T-helper 1 cell treated with Interleukin-12 subunit alpha and Interleukin-12 subunit beta and Interleukin-4 antibody, amounts not matched to agents 30 μg/mL and 1 μg/mL, for 36 hours (primary cell): Measurements from ENCODE around the gene CCND3.

ENCODE experiments used
- H3K27ac Mint-ChIP-seq: one replicate; pipeline ENCODE4 v1.8.0; 2021; ENCODE audit warnings: mild to moderate bottlenecking, mixed read lengths
- H3K27me3 Mint-ChIP-seq: one replicate; pipeline ENCODE4 v1.8.0; 2021; ENCODE audit warnings: low read depth, mixed read lengths
- H3K36me3 Mint-ChIP-seq: one replicate; pipeline ENCODE4 v1.8.0; 2021; ENCODE audit warnings: low read depth, mixed read lengths
- H3K4me1 Mint-ChIP-seq: one replicate; pipeline ENCODE4 v1.8.0; 2021; ENCODE audit warnings: low read depth, mixed read lengths
- H3K4me3 Mint-ChIP-seq: one replicate; pipeline ENCODE4 v1.8.0; 2021; ENCODE audit warnings: mild to moderate bottlenecking, moderate library complexity, mixed read lengths
- H3K9me3 Mint-ChIP-seq: one replicate; pipeline ENCODE4 v1.8.0; 2021; ENCODE audit warnings: mixed read lengths

Gene CCND3

DNA sequence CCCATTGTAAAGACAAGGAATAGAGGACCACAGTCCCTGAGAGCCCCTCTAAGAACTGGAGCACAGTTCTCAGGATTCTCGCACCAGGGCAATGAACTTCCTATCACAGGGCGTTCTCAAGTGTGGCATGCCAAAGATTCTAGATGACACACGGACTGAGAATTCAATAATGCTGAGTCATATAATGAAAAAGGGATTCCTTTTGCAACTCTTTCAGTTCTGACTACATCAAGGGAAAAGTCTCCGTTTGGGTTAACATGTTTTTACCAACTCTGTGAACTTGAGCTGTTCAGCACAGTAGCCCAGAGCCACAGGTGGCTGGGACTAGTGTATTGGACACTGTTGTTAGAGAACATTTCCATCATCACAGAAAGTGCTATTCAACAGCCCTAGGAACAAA, 24.1 kb downstream of the CCND3 start:
- H3K4me1 Mint-ChIP-seq, result peaks cover 38% of the 10 kb centered on the region
- H3K27ac Mint-ChIP-seq, result no peak overlapping the region
- peaks cover 31% of the 10 kb centered on the region for H3K36me3 Mint-ChIP-seq

DNA sequence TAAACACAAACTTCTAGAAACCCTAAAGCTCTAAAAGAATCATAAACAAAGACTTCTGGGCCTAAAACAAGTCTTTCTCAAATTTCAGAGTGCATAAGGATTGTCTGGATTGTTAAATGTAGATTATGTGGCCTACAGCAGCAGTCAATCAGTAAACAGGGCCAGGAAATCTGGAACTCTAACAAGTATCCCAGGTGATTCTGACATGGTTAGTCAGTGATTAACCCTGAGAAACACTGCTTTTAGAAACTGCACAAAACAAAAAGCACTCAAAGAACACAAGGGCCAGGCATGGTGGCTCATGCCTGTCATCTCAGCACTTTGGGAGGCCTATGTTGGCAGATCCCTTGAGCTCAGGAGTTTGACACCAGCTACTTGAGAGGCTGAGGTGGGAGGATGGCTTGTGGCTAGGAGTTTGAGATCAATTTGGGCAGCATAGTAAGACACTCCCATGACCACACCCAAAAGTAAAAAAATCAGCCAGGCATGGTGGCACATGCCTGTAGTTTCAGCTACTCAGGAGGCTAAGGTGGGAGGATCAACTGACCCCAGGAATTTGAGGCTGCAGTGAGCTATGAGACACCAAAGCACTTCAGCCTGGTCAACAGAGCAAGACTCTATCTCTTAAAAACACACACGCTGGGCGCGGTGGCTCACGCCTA, 26.6 kb downstream of the CCND3 start:
- no peak overlapping the region for H3K27ac Mint-ChIP-seq

More for the DNA sequence above, 24.1 kb downstream of the CCND3 start:
- H3K9me3 Mint-ChIP-seq, result no peaks in the 10 kb centered on the region
- no peak overlapping the region for H3K4me3 Mint-ChIP-seq
- H3K27me3 Mint-ChIP-seq, result no peaks in the 10 kb centered on the region

DNA sequence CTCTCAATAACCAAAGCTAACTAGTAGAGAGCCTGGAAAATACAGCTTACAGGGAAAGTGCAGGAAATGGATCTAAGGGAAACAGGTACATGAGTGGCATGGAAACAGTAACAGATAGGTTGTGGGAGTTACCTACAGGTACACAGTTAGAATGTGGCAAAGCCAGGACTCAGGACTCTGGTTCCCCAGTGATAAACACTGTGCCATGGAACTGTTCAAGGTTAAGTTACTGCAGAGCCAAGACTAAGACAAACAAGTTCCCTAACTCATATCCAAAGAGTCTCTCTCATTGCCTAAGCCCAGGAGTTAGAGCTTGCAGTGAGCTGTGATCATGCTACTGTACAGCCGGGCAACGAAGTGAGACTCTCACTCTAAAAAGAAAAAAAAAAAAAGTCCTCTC, 27.3 kb downstream of the CCND3 start:
- Mint-ChIP-seq H3K27ac (no peak overlapping the region), H3K4me1 (peaks cover 32% of the 10 kb centered on the region), H3K9me3 (no peaks in the 10 kb centered on the region), H3K4me3 (no peak overlapping the region), H3K27me3 (no peaks in the 10 kb centered on the region), H3K36me3 (peaks cover 31% of the 10 kb centered on the region)

More for the DNA sequence above, 26.6 kb downstream of the CCND3 start:
- H3K9me3 Mint-ChIP-seq, result no peaks in the 10 kb centered on the region
- no peaks in the 10 kb centered on the region for H3K27me3 Mint-ChIP-seq
- H3K4me3 Mint-ChIP-seq, result no peak overlapping the region
- peaks cover 29% of the 10 kb centered on the region for H3K4me1 Mint-ChIP-seq
- peaks cover 30% of the 10 kb centered on the region for H3K36me3 Mint-ChIP-seq

DNA sequence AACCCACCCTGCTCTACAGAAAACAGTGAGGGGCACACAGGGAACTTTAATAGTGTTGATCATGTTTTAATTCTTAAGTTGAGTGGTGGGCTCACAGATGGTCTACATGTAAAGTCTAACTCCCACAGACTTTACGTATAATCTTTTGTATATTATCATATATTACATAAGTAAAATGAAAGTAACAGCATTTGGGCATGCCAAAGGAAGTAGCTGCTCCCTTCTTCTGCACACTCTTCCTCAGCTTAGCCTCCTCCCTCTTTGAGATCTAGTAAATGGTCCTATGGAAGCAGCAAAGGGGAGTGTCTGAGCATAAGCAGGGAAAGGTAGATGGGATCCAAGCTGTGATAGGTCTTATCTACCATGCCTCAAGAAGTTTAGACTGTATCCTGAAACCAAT, 31.9 kb downstream of the CCND3 start:
- peaks cover 41% of the 10 kb centered on the region for H3K36me3 Mint-ChIP-seq
- no peak overlapping the region for H3K4me3 Mint-ChIP-seq
- no peaks in the 10 kb centered on the region for H3K27me3 Mint-ChIP-seq
- H3K9me3 Mint-ChIP-seq, result no peaks in the 10 kb centered on the region
- no peak overlapping the region for H3K27ac Mint-ChIP-seq
- peaks cover 25% of the 10 kb centered on the region for H3K4me1 Mint-ChIP-seq

DNA sequence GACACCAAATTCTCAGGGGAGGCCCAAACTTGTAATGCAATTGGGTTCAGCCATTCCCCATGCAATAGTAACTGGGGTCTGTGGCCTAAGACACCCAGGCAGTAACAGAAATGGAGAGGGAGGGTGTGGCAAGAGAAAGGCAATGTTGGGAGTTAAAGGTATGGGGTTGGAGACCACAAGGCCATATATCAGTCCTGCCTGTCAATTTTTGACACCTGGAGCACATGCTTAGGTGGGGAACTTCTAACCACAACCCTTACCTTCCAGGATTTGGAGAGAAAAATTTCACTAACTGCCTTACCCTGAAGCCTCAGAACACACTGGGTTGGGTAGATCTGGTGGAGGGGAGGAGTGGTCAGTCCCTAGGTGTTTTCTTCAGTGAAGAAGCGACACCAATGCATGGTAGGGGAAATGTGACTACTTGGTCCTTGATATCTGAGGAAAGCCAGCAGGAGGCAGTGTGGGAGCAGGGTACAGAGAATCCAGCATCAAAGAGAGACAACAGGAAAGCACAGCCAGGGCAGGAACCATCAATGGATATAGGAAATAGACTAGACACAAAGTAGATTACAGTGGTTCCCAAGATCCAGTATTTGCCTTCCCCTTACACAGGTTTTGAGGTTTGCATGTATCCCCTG, 39.6 kb downstream of the CCND3 start:
- H3K4me1 Mint-ChIP-seq, result peaks cover 18% of the 10 kb centered on the region
- no peaks in the 10 kb centered on the region for H3K9me3 Mint-ChIP-seq
- H3K36me3 Mint-ChIP-seq, result peaks cover 19% of the 10 kb centered on the region
- no peak overlapping the region for H3K27ac Mint-ChIP-seq
- H3K27me3 Mint-ChIP-seq, result no peaks in the 10 kb centered on the region
- H3K4me3 Mint-ChIP-seq, result no peak overlapping the region

DNA sequence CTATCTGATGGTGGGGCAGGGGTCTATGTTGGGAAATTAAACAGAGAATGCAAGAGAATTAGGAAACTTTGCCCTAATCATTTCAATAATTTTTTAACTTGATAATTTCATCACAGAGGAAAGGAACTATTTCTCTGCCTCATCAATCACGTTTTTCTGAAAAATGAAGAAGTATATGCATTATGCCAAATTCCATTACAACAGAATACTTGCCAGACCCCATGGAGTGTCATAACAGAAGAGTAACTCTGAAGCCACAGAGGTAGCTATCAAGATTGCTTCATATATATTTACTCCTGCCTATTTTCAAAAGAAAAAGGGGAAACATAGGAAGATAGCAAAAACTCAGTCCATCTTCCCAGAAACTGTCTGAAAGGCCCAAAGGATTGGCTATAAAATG, 40.7 kb downstream of the CCND3 start:
- H3K27ac Mint-ChIP-seq, result no peak overlapping the region
- H3K4me1 Mint-ChIP-seq, result peaks cover 19% of the 10 kb centered on the region
- H3K36me3 Mint-ChIP-seq, result peaks cover 14% of the 10 kb centered on the region

DNA sequence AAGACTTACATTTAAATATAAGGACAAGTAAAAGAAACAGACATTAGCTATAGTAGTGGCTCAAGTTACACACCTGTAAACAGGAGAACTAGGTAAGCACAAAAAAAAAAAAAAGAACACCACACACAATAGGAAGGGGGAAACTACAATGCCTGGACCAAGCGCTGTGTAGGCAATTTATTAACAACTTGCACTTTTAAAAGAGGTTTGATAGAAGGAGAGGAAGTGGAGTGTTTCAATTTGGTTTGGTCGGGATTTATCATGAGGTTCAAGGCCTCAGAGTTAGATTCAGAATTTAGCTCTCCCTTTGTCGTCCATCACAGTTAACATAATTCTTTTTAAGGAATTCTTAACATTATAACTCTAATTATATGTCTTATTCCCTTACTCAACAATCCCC, 45.3 kb downstream of the CCND3 start:
- Mint-ChIP-seq H3K27me3 (no peaks in the 10 kb centered on the region), H3K9me3 (no peaks in the 10 kb centered on the region), H3K36me3 (peaks cover 2% of the 10 kb centered on the region), H3K4me1 (peaks cover 9% of the 10 kb centered on the region), H3K4me3 (no peak overlapping the region), H3K27ac (peak overlapping the region; percentile 83)

More for the DNA sequence above, 40.7 kb downstream of the CCND3 start:
- H3K9me3 Mint-ChIP-seq, result no peaks in the 10 kb centered on the region
- no peaks in the 10 kb centered on the region for H3K27me3 Mint-ChIP-seq
- no peak overlapping the region for H3K4me3 Mint-ChIP-seq

DNA sequence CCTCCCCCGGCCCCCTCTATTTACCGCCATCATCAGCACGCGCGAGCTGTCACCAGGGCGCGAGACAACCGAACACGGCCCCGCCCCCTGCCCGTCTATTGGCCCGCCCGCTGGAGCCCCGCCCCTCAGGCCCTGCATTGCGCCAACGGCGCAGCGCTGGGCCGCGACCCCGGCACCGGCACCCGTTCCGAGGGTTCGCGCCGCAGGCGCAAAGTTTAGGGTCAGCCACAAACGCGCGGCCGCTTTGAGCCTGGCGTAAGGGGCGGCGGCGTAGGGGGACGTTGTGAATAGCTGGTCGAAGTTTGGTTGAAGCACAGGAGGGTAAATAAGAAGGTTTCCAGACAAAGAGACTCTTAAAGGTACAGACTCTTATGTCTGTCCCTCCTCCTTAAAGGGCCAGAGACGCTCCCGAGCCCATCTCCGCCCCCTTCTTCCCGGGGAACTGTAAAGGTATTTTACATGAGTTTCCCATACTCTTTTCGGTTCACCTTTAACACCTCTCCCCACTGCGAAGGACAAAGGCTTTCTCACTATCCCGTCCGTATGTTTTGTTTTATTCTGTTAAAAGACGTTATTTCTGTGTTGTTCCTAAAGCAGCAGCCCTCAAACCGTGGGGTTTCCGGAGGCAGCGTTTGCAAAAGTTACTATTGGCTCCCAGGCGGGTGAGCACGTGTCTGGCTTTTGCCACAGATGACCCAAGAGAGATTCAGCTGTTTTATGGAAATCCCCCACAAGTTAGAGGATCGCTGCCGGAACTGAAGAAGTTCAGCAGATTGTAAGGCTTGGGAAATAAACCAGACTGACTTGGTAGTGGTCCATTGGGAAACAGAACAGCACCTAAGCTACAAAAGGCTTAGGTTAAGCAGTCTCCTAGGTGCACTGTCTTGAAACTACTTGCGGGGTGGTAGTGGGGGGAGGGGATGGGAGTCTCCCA, 46.0 kb downstream of the CCND3 start, which contains the start of gene USP49:
TSS of gene USP49 (minus strand) at position 76 of the 934 bp plus-strand sequence. CDS start 88,392 bp downstream, outside the sequence.
- Mint-ChIP-seq H3K9me3 (no peaks in the 10 kb centered on the region), H3K36me3 (peaks cover 2% of the 10 kb centered on the region), H3K27me3 (no peaks in the 10 kb centered on the region), H3K27ac (peak within 1 kb of the TSS; percentile 83), H3K4me1 (peaks cover 9% of the 10 kb centered on the region), H3K4me3 (no peak within 1 kb of the TSS)

DNA sequence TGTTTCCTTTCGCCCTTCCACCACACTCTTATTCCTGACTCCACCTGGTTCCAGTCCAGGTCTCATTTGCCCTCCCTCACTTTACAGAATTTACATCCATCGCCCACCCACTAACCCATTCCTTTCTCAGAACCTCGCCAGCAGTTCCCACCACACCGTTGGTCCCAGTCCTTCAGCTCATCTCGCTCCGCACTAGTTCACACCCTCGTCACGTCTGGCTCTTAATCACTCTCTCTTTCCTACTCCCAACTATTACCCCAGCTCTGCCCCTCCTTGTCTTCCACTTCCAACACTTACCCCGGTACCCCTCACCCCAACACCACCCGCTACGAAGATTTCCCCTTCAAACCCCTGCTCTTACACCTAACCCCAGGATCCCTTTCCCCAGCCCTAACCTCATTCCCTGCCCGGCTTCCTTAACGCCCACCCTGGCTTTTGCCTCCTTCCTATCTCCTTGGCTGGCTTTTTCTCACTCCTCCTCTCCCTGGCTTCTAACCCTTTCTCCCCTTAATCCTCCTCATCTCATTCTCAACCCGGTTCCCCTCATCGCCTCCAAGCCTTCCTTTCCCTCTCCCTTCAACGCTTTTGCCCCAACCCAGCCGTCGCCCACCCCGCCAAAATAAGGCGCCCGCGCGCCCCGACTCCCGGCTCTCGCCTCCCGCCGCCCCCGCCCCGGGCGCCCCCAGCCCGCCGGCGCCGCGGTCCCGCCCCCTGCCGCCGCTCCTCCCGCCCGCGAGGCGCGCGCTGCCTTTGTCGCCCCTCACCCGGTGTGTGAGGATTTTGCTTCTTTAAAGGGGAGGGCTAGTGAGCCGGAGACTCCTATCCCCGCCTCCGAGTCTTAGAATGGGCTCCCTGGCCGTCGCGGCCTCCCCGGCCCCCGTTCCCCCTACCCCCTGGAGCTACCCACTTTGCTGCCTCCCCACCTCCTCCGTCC, 47.0 kb downstream of the CCND3 start:
- peaks cover 4% of the 10 kb centered on the region for H3K36me3 Mint-ChIP-seq
- peaks cover 9% of the 10 kb centered on the region for H3K4me1 Mint-ChIP-seq
- H3K9me3 Mint-ChIP-seq, result no peaks in the 10 kb centered on the region
- H3K4me3 Mint-ChIP-seq, result no peak overlapping the region
- peak overlapping the region; percentile 83 for H3K27ac Mint-ChIP-seq
- H3K27me3 Mint-ChIP-seq, result no peaks in the 10 kb centered on the region

DNA sequence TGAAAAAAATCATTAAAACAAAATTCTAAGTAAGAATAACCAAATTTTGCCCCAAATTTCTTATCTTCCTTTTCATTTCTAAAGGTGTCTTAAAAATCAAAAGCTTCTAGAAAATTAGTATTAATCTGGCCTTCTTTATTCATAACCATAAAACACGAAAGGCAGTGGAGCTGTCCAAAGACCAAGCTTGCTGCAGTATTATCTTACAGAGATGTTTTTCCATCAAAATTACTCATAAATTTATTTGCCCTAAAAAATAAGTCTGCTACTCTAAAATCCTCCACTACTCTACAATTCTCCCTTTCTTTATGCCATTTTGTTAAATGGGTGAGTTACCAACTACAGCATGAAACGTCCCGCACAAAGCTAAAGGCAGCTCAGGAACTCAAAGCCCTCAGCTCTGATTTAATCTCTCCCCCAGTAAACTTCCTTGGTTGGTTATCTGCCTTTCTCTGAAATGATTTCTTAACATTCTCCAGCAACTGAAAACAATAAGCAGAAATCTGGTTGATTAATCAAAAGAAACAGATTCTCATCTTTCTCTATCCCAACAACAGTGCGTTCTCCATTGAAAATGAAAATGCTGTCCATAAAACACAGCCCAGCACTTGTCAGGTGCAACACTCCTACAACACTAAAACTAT, 48.6 kb downstream of the CCND3 start:
- Mint-ChIP-seq H3K4me3 (no peak overlapping the region), H3K27me3 (no peaks in the 10 kb centered on the region), H3K36me3 (peaks cover 4% of the 10 kb centered on the region), H3K9me3 (no peaks in the 10 kb centered on the region), H3K4me1 (peaks cover 9% of the 10 kb centered on the region), H3K27ac (no peak overlapping the region)

DNA sequence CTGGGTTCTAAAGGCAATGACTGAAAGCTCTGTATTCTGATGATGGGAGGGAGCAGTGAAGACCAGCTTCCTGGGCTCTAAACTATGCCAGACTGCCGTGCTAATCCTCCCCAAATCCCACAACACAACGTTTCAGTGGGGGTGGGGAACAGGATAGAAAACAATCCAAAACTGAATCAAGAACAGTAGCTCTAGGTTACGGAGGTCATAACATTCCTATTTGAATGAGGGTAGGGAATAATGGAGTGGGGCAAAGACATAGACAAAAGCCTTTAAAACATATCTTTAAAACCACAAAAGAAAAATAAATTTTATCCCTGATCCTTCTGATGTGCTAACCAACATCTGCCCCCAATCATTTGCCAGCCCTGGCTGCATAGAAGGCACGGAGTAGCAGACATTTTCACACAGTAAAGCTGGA, 54.3 kb downstream of the CCND3 start:
- Mint-ChIP-seq H3K4me3 (no peak overlapping the region), H3K4me1 (no peaks in the 10 kb centered on the region), H3K27ac (no peak overlapping the region), H3K9me3 (no peaks in the 10 kb centered on the region), H3K27me3 (no peaks in the 10 kb centered on the region), H3K36me3 (peaks cover 5% of the 10 kb centered on the region)

DNA sequence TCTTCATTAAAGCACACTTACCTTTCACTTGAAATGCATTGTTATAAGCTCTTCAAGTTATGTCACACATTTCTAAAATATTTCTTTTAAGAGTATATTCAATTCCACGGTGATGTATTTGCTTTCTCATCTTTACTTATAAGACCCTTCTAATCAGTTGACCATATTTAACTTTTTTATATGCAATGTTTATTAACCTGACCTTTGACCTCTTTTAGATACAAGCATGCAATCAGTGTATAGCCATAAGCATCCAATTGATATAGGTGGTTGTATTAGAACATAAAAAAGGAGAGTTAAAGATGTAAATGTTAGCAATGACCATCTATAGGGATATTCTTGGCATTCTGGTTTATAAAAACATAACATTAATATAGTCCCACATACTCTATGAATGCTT, 55.7 kb downstream of the CCND3 start:
- Mint-ChIP-seq H3K36me3 (peaks cover 5% of the 10 kb centered on the region), H3K27ac (no peak overlapping the region), H3K9me3 (no peaks in the 10 kb centered on the region), H3K4me1 (no peaks in the 10 kb centered on the region), H3K4me3 (no peak overlapping the region), H3K27me3 (no peaks in the 10 kb centered on the region)

DNA sequence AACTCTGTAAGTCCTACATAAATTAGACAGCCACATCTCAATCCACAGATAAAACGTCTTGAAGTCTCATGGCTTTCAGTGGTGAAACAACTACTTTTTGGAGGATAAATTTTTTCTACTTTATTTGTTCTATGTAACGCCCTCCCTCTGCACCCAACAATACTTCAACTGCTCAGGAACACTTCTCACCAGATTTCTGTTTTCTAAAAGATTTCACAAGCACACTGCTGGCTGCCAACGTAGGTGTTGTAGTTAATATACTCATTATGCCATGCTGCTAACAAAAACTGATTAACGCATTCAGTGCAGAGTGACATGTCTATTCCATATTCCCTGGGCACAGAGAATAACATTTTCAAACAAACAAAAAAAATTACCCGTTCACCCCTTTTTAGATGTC, 56.7 kb downstream of the CCND3 start:
- H3K36me3 Mint-ChIP-seq, result peaks cover 3% of the 10 kb centered on the region

More for the DNA sequence above, 56.7 kb downstream of the CCND3 start:
- Mint-ChIP-seq H3K27me3 (no peaks in the 10 kb centered on the region), H3K27ac (no peak overlapping the region), H3K4me1 (no peaks in the 10 kb centered on the region), H3K9me3 (no peaks in the 10 kb centered on the region), H3K4me3 (no peak overlapping the region)
